WTC11 (cell line): Measurements from ENCODE around the gene DOK5. TPM values are rescaled to one million over a fixed set of nuclear protein-coding genes. Genes with fewer than 3 reads are reported as not detected.

Source experiments
- ATAC-seq: fragments of 200-7000 bp; cut with Tn5 transposase; 2 replicates; pipeline ENCODE4 v1.10.0; 2021; ENCODE audit warnings: mild to moderate bottlenecking, moderate library complexity
- CTCF ChIA-PET: fragments of 300-600 bp; sonication (Branson Sonifier 250); formaldehyde crosslinking; loops from one replicate; lab custom pipeline; 2021; ENCODE audit warnings: antibody characterized with exemption; lab: Charles Lee
- POLR2A ChIA-PET: fragments of 350-600 bp; sonication (Branson Sonifier 250); formaldehyde crosslinking; loops from one replicate; lab custom pipeline; 2021; ENCODE audit warnings: antibody characterized with exemption; lab: Charles Lee
- DNase-seq: peaks from one replicate; pipeline ENCODE4 v3.0.0; 2021; ENCODE audit warnings: low spot score
- H3K27ac Mint-ChIP-seq: 2 replicates; pipeline ENCODE4 v1.8.0; 2021; ENCODE audit warnings: mixed read lengths
- H3K27me3 Mint-ChIP-seq: 2 replicates; pipeline ENCODE4 v1.8.0; 2021; ENCODE audit warnings: low read depth, mild to moderate bottlenecking, moderate library complexity, mixed read lengths
- H3K36me3 Mint-ChIP-seq: 2 replicates; pipeline ENCODE4 v1.8.0; 2021; ENCODE audit warnings: mixed read lengths
- H3K4me1 Mint-ChIP-seq: 2 replicates; pipeline ENCODE4 v1.8.0; 2022; ENCODE audit warnings: mixed read lengths
- H3K4me3 Mint-ChIP-seq: 2 replicates; pipeline ENCODE4 v1.8.0; 2021; ENCODE audit warnings: mild to moderate bottlenecking, moderate library complexity, mixed read lengths
- H3K9me3 Mint-ChIP-seq: 2 replicates; pipeline ENCODE4 v1.8.0; 2021; ENCODE audit warnings: mixed read lengths
- CREB1 ChIP-seq: sonication (generic); formaldehyde crosslinking; IDR thresholded peaks from 2 replicates; pipeline ENCODE4 v1.8.0; 2023; ENCODE audit warnings: mild to moderate bottlenecking, missing genetic modification reagents
- JAZF1 ChIP-seq: fragments of 250-450 bp; sonication (Bioruptor Pico); IDR thresholded peaks from 2 replicates; pipeline ENCODE4 v1.9.0; 2021; ENCODE audit warnings: moderate library complexity, mild to moderate bottlenecking, inconsistent platforms
- KAT7 ChIP-seq: sonication (generic); formaldehyde crosslinking; IDR thresholded peaks from 2 replicates; pipeline ENCODE4 v1.8.1; 2023; ENCODE audit warnings: missing genetic modification reagents, mild to moderate bottlenecking, borderline replicate concordance
- MAX ChIP-seq: sonication (generic); formaldehyde crosslinking; IDR thresholded peaks from 2 replicates; pipeline ENCODE4 v1.8.0; 2022; ENCODE audit warnings: mild to moderate bottlenecking, missing genetic modification reagents
- NFATC4 ChIP-seq: fragments of 250-450 bp; sonication (Bioruptor Pico); IDR thresholded peaks from 2 replicates; pipeline ENCODE4 v1.9.0; 2021; ENCODE audit warnings: mild to moderate bottlenecking
- NFE2L1 ChIP-seq: sonication (generic); formaldehyde crosslinking; IDR thresholded peaks from 2 replicates; pipeline ENCODE4 v1.8.1; 2023; ENCODE audit warnings: missing genetic modification reagents
- SOX15 ChIP-seq: fragments of 250-450 bp; sonication (Bioruptor Pico); IDR thresholded peaks from 2 replicates; pipeline ENCODE4 v1.9.0; 2021; ENCODE audit warnings: mild to moderate bottlenecking
- TP53 ChIP-seq: sonication (generic); formaldehyde crosslinking; IDR thresholded peaks from 2 replicates; pipeline ENCODE4 v1.8.1; 2023; ENCODE audit warnings: mild to moderate bottlenecking, missing genetic modification reagents
- ZBTB43 ChIP-seq: sonication (generic); formaldehyde crosslinking; IDR thresholded peaks from 2 replicates; pipeline ENCODE4 v1.8.1; 2023; ENCODE audit warnings: mild to moderate bottlenecking, missing genetic modification reagents
- ZMAT4 ChIP-seq: fragments of 250-450 bp; sonication (Bioruptor Pico); IDR thresholded peaks from 2 replicates; pipeline ENCODE4 v1.9.0; 2021; ENCODE audit warnings: mild to moderate bottlenecking
- ZNF121 ChIP-seq: sonication (generic); formaldehyde crosslinking; IDR thresholded peaks from 2 replicates; pipeline ENCODE4 v1.8.0; 2023; ENCODE audit warnings: missing genetic modification reagents
- ZNF263 ChIP-seq: sonication (generic); formaldehyde crosslinking; IDR thresholded peaks from 2 replicates; pipeline ENCODE4 v1.8.1; 2022; ENCODE audit warnings: low read depth, mild to moderate bottlenecking, moderate library complexity, missing genetic modification reagents
- ZNF281 ChIP-seq: sonication (generic); formaldehyde crosslinking; IDR thresholded peaks from 2 replicates; pipeline ENCODE4 v1.8.0; 2023; ENCODE audit warnings: mild to moderate bottlenecking, missing genetic modification reagents
- total RNA-seq: library from RNA; stranded (reverse); gene quantifications from 3 replicates; pipeline ENCODE4 v1.2.3, GENCODE V29; 2021
- TF ChIP-seq, protein P1 (sequence below): sonication (generic); formaldehyde crosslinking; IDR thresholded peaks from 2 replicates; pipeline ENCODE4 v1.8.1; 2022; ENCODE audit warnings: mild to moderate bottlenecking, missing genetic modification reagents, moderate library complexity, borderline replicate concordance
- TF ChIP-seq, protein P2 (sequence below): sonication (generic); formaldehyde crosslinking; IDR thresholded peaks from 2 replicates; pipeline ENCODE4 v1.8.1; 2023; ENCODE audit warnings: mild to moderate bottlenecking, missing genetic modification reagents, moderate library complexity
- TF ChIP-seq, protein P3 (sequence below): sonication (generic); formaldehyde crosslinking; IDR thresholded peaks from 2 replicates; pipeline ENCODE4 v1.8.0; 2023; ENCODE audit warnings: missing genetic modification reagents
- TF ChIP-seq, protein P4 (sequence below): fragments of 250-450 bp; sonication (Bioruptor Pico); conservative IDR thresholded peaks from 2 replicates; pipeline ENCODE4 v1.9.0; 2021; ENCODE audit warnings: mild to moderate bottlenecking

Gene DOK5
- total RNA-seq, 1 experiment from 2014 or later, result 10.1 TPM

DNA sequence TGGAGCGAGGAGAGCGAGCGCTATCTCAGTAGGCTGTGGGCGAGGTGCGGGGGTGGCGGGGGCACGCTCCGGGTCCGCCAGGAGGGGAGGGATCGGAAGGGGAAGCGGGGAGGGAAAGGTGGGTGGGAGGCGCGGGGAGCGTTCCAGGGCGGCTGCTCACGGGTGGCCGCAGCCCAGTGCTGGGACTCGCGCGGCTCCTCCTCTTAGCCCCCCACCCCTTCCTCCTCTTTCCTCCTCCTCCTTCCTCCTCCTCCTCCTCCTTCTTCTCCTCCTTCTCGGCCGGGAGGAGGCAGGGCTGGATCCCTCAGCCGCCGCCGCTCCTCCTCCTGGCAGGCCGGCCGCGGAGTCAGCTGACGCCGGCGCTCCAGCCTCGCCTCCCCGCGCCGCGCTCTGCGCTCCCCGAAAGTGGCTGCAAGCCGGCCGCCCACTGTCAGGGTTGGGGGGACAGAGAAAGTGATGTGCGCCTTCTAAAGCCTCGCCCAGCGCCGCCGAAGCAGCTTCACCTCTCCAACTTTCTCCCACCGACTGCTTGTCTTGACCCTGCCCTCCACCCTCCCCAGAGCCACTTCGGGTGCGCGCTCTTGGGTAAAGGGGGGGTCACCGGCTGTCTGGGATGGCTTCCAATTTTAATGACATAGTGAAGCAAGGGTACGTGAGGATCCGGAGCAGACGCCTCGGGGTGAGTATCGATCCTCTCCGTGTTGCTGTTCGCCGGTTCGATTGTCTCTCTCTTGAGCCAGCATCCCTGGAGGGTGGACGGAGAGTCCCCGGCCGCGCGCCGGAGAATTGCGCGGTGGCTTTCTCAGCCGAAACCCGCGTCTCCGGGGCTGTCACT, at the start of gene DOK5 (continued):
- TF ChIP-seq, protein P1, sequence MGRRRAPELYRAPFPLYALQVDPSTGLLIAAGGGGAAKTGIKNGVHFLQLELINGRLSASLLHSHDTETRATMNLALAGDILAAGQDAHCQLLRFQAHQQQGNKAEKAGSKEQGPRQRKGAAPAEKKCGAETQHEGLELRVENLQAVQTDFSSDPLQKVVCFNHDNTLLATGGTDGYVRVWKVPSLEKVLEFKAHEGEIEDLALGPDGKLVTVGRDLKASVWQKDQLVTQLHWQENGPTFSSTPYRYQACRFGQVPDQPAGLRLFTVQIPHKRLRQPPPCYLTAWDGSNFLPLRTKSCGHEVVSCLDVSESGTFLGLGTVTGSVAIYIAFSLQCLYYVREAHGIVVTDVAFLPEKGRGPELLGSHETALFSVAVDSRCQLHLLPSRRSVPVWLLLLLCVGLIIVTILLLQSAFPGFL (CRISPR knock-in tag), result no peak
- TF ChIP-seq SOX15 (CRISPR knock-in tag) (no peak), ZMAT4 (CRISPR knock-in tag) (no peak), MAX (CRISPR knock-in tag) (peak; percentile 35; the same call in 1 of the 2 replicates), ZNF263 (CRISPR knock-in tag) (peak; percentile 97), TP53 (no peak), JAZF1 (no peak)
- TF ChIP-seq, protein P2, sequence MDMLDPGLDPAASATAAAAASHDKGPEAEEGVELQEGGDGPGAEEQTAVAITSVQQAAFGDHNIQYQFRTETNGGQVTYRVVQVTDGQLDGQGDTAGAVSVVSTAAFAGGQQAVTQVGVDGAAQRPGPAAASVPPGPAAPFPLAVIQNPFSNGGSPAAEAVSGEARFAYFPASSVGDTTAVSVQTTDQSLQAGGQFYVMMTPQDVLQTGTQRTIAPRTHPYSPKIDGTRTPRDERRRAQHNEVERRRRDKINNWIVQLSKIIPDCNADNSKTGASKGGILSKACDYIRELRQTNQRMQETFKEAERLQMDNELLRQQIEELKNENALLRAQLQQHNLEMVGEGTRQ (CRISPR knock-in tag), result peak; percentile 84
- TF ChIP-seq, protein P3, sequence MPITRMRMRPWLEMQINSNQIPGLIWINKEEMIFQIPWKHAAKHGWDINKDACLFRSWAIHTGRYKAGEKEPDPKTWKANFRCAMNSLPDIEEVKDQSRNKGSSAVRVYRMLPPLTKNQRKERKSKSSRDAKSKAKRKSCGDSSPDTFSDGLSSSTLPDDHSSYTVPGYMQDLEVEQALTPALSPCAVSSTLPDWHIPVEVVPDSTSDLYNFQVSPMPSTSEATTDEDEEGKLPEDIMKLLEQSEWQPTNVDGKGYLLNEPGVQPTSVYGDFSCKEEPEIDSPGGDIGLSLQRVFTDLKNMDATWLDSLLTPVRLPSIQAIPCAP (CRISPR knock-in tag), result no peak
- TF ChIP-seq, all 79 proteins: peak for 7

DNA sequence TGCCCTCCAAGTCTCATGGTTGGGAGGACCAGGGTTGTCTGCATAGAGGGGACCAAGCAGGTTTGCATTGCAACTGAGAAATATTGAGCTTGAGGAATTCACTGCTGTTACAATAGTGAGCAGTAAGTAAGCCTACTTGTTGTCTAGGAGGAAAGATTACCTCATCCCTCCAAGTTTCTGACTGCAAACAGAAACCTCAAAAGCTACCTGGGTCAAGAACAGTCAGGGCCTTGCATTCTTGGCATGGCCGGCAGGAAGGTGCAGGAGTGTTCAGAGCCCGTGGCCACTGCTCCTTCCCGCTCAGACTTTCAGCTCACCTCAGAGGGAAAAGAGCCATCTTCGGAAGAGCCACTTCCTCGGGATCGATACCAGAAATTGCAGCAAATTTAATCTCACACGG, 46.0 kb upstream of the DOK5 start:
- Mint-ChIP-seq H3K4me1 (0 out of 2 replicates have a peak, but pooled peaks cover 3% of the 10 kb centered on the region), H3K4me3 (no peak overlapping the region), H3K9me3 (peaks cover 17% of the 10 kb centered on the region), H3K27me3 (no peaks in the 10 kb centered on the region), H3K36me3 (peaks cover 17% of the 10 kb centered on the region), H3K27ac (no peak overlapping the region)
- ChIA-PET POLR2A (no interaction called here), CTCF (interaction anchor here (0.7 kb wide), 1 partner anchor 114 kb away, joined by 3 read pairs; no protein-coding TSS in a partner anchor)
- TF ChIP-seq KAT7 (no peak), NFE2L1 (CRISPR knock-in tag) (no peak), NFATC4 (CRISPR knock-in tag) (no peak), ZNF121 (CRISPR knock-in tag) (no peak), CREB1 (CRISPR knock-in tag) (no peak), ZNF281 (CRISPR knock-in tag) (no peak), ZBTB43 (CRISPR knock-in tag) (no peak)
- TF ChIP-seq, protein P4, sequence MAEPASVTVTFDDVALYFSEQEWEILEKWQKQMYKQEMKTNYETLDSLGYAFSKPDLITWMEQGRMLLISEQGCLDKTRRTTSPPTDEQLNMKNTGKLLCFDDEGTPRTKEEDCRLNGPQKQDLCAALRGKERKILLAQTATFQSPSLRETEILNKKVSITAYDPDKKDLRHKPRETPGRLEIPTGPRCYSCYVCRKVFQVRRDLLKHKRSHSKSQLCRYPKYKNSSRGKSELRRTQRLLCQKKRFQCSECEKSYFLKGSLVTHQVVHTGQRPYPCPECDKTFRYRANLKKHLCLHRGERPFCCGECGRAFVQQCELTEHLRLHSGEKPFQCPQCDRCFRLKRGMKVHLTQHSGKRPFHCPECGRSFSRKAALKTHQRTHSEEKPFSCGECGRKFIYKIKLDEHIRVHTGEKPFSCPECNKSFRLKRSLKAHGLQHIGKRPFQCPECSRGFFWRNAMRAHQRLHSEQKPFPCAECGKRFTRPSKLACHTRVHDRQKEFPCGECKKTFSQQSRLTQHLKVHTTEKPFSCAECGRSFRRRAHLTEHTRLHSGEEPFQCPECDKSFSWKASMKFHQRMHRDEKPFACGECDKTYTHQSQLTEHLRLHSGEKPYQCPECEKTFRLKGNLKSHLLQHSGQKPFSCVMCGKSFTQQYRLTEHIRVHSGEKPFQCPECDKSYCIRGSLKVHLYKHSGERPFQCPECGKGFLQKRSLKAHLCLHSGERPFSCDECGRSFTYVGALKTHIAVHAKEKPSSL, result no peak
- DNase-seq (no peak), ATAC-seq (no peak)
